Esophagus (tissue), 2 donors: ENCODE data around the gene ASPG. TPM values are rescaled to one million over a fixed set of nuclear protein-coding genes. Genes with fewer than 3 reads are reported as not detected.
A peak's percentile ranks its signal among the peaks of the same experiment; 100 is the strongest.

Experiments
- H3K27ac ChIP-seq, 2 donors: one replicate each; pipeline ENCODE4 v1.5.1; 2013; ENCODE audit warnings: low read depth in 2 of 2, mild to moderate bottlenecking in 2 of 2, inconsistent platforms in 1 of 2, low read length in 1 of 2, moderate library complexity in 1 of 2
- H3K27me3 ChIP-seq, 2 donors: one replicate each; pipeline ENCODE4 v1.6.1; 2013; ENCODE audit warnings: low read length in 2 of 2, control low read depth in 1 of 2, mild to moderate bottlenecking in 1 of 2; ENCODE audit not compliant: insufficient read depth in 2 of 2, control insufficient read depth in 1 of 2
- H3K36me3 ChIP-seq, 2 donors: one replicate each; pipeline ENCODE4 v1.6.1; 2013; ENCODE audit warnings: low read length in 1 of 2; ENCODE audit not compliant: control insufficient read depth in 2 of 2, insufficient read depth in 2 of 2
- H3K4me1 ChIP-seq, 2 donors: one replicate each; pipeline ENCODE4 v1.6.1; 2013; ENCODE audit warnings: low read length in 1 of 2; ENCODE audit not compliant: control insufficient read depth in 2 of 2, insufficient read depth in 2 of 2
- H3K4me3 ChIP-seq, 2 donors: one replicate each; pipeline ENCODE4 v1.5.1; 2013; ENCODE audit warnings: low read length in 2 of 2, mild to moderate bottlenecking in 2 of 2, low read depth in 1 of 2, moderate library complexity in 1 of 2
- H3K9me3 ChIP-seq, 2 donors: one replicate each; pipeline ENCODE4 v1.6.1; 2013; ENCODE audit warnings: mild to moderate bottlenecking in 2 of 2, low read depth in 1 of 2, low read length in 1 of 2, moderate library complexity in 1 of 2; ENCODE audit not compliant: control insufficient read depth in 2 of 2, insufficient read depth in 1 of 2
- WGBS, 2 donors: extraction: QIAGEN DNeasy Blood & Tissue Kit; methylation state at CpG; one replicate each; pipeline ENCODE4 v1.1.7; 2013; 5-methylcytosine and 5-hydroxymethylcytosine counted together
- polyA plus RNA-seq, 2 donors: library from polyadenylated mRNA; stranded (reverse); fragments of 200-250 nt; gene quantifications; one replicate each; pipeline ENCODE4 v1.2.3, GENCODE V29; 2013
- donor health status: healthy with polysubstance abuse.
- donor health status: Bipolar disorder and iron deficiency.

The ASPG gene
- polyA plus RNA-seq, 2 donors: 50.4 to 86.4 TPM

GRCh38 chr14:104115691-104116287 is 30.3 kb downstream of the ASPG start:
- H3K4me3 ChIP-seq: peak overlapping the region; percentile 54 to 60

GRCh38 chr14:104116288-104116755 is 30.8 kb downstream of the ASPG start:
- no peaks in the 10 kb centered on the region for H3K27me3 ChIP-seq

More at GRCh38 chr14:104115691-104116287, 30.3 kb downstream of the ASPG start:
- WGBS, 2 donors: 79 to 82% methylated on average over 9 of the region's 9 CpGs
- H3K27me3 ChIP-seq: no peaks in the 10 kb centered on the region
- peaks cover 5 to 43% of the 10 kb centered on the region in 2 donors for H3K4me1 ChIP-seq
- no peaks in the 10 kb centered on the region for H3K9me3 ChIP-seq
- no peaks in the 10 kb centered on the region for H3K36me3 ChIP-seq
- H3K27ac ChIP-seq: peak overlapping the region; percentile 92 to 94

DNA sequence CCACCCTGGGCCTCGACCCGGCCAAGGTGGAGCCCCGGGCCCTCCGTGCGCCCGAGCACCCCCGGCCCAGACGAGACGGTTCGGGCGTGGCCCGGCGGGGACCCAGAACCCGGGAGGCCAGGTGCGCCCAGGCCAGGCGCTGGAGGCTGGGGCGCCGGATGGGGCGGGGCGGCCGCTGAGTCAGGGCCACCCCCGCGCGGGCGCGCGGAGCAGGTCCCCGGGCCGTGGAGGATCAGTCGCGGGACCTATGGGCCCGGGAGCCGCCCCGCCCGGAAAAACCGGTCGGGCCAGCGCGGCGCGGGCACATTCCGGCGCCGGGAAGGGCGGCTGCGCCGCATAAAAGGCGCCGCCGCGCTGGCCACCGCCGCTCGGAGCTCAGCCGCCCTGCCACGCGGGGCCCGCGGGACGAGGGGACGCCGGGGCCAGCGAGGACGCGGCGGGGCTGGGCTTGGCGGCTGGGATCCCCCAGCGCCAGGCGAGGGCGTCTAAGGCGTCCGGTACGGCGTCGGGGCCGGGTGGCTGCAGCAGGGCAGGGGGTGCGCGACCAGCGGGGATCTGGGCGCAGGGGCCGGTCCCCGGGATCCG is 31.3 kb downstream of the ASPG start:
- Histone ChIP-seq H3K36me3 (no peaks in the 10 kb centered on the region), H3K27me3 (no peaks in the 10 kb centered on the region), H3K4me1 (peaks cover 5 to 36% of the 10 kb centered on the region in 2 donors), H3K27ac (peak overlapping the region; percentile 92 to 94), H3K9me3 (no peaks in the 10 kb centered on the region), H3K4me3 (peak overlapping the region; percentile 60 to 79)
- 2 to 4% methylated on average over 32 to 83 of the region's 83 CpGs for WGBS, 2 donors

More at GRCh38 chr14:104116288-104116755, 30.8 kb downstream of the ASPG start:
- H3K4me3 ChIP-seq: peak overlapping the region; percentile 54 to 60
- H3K9me3 ChIP-seq: no peaks in the 10 kb centered on the region
- 6 to 12% methylated on average over 14 to 19 of the region's 19 CpGs for WGBS, 2 donors
- H3K36me3 ChIP-seq: no peaks in the 10 kb centered on the region
- peaks cover 5 to 37% of the 10 kb centered on the region in 2 donors for H3K4me1 ChIP-seq
- H3K27ac ChIP-seq: peak overlapping the region; percentile 92 to 94

DNA sequence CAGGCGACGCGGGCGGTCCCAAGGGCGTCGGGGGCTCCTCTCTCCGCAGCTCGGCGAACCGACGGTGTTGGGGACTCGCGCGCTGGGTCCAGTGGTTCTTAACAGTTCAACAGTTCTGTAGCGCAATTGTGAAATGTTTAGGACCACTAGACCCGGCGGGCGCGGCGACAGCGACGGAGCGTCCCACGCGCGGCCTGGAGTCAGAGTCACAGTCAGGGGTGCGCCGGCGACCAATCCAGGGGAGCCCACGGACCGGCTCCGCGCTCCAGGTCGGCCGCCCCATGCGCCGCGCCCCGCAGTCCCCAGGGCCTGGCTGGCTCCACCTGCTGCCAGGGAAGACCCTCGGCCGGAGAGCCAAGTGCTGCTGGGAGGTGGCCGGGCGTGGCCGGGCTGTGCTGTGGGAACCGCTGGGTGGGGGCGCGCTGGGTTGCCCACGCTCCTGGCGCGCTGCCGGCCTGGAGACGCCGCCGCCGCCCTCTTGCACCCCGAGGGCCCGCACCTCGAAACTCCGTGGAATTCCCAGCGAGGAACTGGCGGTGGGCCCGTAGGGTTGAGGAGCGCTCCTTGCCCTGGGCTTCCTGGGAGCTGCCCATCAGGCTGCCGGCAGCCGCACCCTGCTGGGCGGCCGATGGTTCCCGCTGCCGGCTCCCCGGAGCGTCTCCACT is 32.0 kb downstream of the ASPG start:
- WGBS, 2 donors: 4 to 7% methylated on average over 62 to 71 of the region's 71 CpGs
- H3K4me1 ChIP-seq: peaks cover 5 to 34% of the 10 kb centered on the region in 2 donors

GRCh38 chr14:104118006-104118844 is 32.7 kb downstream of the ASPG start:
- H3K27ac ChIP-seq: peak overlapping the region; percentile 86 to 91
- H3K9me3 ChIP-seq: no peaks in the 10 kb centered on the region
- H3K4me3 ChIP-seq: peak overlapping the region; percentile 60 to 79
- no peaks in the 10 kb centered on the region for H3K36me3 ChIP-seq
- 56 to 58% methylated on average over 30 of the region's 30 CpGs for WGBS, 2 donors
- no peaks in the 10 kb centered on the region for H3K27me3 ChIP-seq
- H3K4me1 ChIP-seq: peaks cover 5 to 28% of the 10 kb centered on the region in 2 donors

More for the DNA sequence above, 32.0 kb downstream of the ASPG start:
- H3K36me3 ChIP-seq: no peaks in the 10 kb centered on the region
- H3K9me3 ChIP-seq: no peaks in the 10 kb centered on the region
- no peaks in the 10 kb centered on the region for H3K27me3 ChIP-seq
- H3K27ac ChIP-seq: peak overlapping the region; percentile 86 to 91
- H3K4me3 ChIP-seq: peak overlapping the region; percentile 60 to 79

DNA sequence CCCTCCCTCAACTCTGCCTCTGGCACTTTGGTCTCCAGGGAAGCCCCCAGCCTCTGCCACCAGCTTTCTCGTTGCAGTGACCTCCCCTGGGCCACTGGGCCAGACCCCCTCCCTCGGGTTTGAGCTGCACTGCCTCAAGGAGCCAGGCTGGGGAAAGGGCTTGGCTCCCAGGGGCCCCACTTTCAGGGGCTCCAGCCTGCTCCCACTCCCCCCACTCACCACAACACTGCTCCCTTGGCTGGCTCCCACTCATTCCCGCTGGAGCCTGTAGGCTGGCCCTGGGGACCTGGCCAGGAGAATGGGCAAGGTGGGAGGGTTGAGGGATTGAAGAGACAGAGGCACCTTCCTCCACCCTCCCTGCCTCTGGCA is 33.6 kb downstream of the ASPG start:
- Histone ChIP-seq H3K4me1 (peaks cover 5 to 19% of the 10 kb centered on the region in 2 donors), H3K4me3 (peak overlapping the region; percentile 60 to 79), H3K27ac (peak overlapping the region; percentile 86 to 91), H3K27me3 (no peaks in the 10 kb centered on the region), H3K36me3 (no peaks in the 10 kb centered on the region), H3K9me3 (no peaks in the 10 kb centered on the region)
- 73 to 90% methylated on average over 3 of the region's 3 CpGs for WGBS, 2 donors

DNA sequence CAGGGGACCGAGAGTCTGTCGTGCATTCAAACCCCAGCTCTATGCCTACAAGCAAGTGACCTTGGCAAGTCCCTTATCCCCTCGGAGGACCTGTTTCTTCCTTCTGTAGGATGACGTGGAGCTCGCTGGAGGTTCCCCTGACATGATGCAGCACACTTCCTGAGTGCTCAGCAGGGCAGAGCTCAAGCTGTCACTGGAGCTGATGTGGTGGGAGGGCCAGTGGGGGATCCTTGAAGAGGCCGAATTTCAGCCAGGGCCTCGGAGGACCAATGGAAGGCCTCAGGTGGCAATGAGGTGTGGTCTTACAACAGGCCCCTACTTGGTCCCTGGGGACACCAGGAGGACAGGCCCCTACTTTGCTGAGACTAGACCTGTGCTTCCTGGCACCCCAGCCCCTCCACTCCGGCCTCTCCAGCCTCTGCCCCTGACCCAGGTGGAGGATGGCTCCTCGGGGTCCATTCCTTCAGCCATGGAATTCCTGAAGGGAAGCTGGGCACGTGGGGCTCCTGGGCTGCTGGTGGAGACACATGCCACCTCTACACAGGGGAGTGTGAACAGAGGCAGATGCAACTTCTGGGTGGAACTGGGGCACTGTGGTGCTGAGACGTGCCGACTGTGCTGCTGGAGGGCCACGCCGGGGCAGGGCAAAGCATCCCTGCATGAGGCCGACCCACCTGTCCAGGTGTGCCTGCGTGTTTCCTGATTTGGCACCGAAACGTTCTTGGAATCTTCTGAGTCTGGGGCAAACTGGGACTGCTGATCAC is 34.2 kb downstream of the ASPG start:
- Histone ChIP-seq H3K4me3 (peak overlapping the region; percentile 60 to 79), H3K4me1 (peaks cover 5 to 15% of the 10 kb centered on the region in 2 donors), H3K36me3 (no peaks in the 10 kb centered on the region), H3K27ac (peak overlapping the region; percentile 86 to 91), H3K9me3 (peaks cover 0 to 2% of the 10 kb centered on the region in 2 donors), H3K27me3 (no peaks in the 10 kb centered on the region)
- WGBS, 2 donors: 63 to 66% methylated on average over 18 of the region's 18 CpGs

DNA sequence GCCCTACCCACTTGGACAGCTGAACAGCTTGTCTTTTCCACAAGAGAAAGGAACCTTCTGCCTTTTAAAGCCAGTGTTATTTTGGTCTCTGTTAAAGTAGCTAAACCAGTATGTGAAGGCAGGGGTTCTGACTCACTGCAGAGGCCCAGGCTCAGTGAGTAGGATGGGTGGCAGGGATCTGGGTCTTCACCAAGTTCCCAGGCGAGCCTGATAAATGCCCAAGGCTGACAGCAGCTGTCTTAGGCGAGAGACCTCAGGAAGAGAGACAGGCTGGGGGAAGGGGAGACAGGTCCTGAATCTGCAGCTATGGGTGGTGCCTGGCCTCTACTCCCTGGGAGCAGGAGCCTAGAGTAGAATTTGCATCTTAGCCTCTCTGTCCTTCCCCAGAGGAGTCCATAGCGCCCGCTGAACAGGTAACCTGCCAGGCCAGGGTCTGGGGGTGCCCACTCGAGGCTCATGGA is 34.8 kb downstream of the ASPG start:
- WGBS, 2 donors: 75 to 79% methylated on average over 5 of the region's 5 CpGs
- Histone ChIP-seq H3K27me3 (no peaks in the 10 kb centered on the region), H3K9me3 (peaks cover 0 to 3% of the 10 kb centered on the region in 2 donors), H3K4me1 (peaks cover 5 to 15% of the 10 kb centered on the region in 2 donors), H3K4me3 (no peak overlapping the region), H3K27ac (peak overlapping the region; percentile 86 to 91), H3K36me3 (no peaks in the 10 kb centered on the region)
